GM18517 (cell line): Measurements from ENCODE around the gene DUXB.

Source experiments
- ATAC-seq: cut with Tn5 transposase; IDR thresholded peaks from one replicate; pipeline ENCODE4 v1.9.1; 2021; ENCODE audit warnings: mild to moderate bottlenecking, moderate library complexity; ENCODE audit not compliant: unreplicated experiment

The DUXB gene

GRCh38 chr16:75701361-75701760, at the start of gene DUXB:
Gene DUXB (minus strand): TSS chr16:75701461. CDS start chr16:75701418, 43 bp downstream.
- no peak for ATAC-seq

- no peak for ATAC-seq
Measured at GRCh38 chr16:75750528-75750927, 49.3 kb upstream of the DUXB start.

GRCh38 chr16:75746359-75746758, 45.1 kb upstream of the DUXB start:
- ATAC-seq, result no peak

GRCh38 chr16:75745823-75746222, 44.6 kb upstream of the DUXB start:
- no peak for ATAC-seq

- ATAC-seq, result no peak
Measured at GRCh38 chr16:75745242-75745641, 44.0 kb upstream of the DUXB start.

- ATAC-seq, result no peak
Measured at GRCh38 chr16:75742424-75743047, 41.3 kb upstream of the DUXB start.

- no peak for ATAC-seq
Measured at GRCh38 chr16:75733305-75734211, 32.3 kb upstream of the DUXB start.

- no peak for ATAC-seq
Measured at GRCh38 chr16:75732871-75733270, 31.6 kb upstream of the DUXB start.

- no peak for ATAC-seq
Measured at GRCh38 chr16:75727221-75727620, 26.0 kb upstream of the DUXB start.

- ATAC-seq, result no peak
Measured at GRCh38 chr16:75726390-75726789, 25.1 kb upstream of the DUXB start, which contains the start of gene CPHXL. Gene CPHXL (minus strand): TSS chr16:75726490. CDS start chr16:75726442, 48 bp downstream.

- ATAC-seq, result no peak
Measured at GRCh38 chr16:75718452-75718851, 17.2 kb upstream of the DUXB start.

- ATAC-seq, result no peak
Measured at GRCh38 chr16:75714661-75715060, 13.4 kb upstream of the DUXB start.

GRCh38 chr16:75710344-75710743, 9.1 kb upstream of the DUXB start:
- no peak for ATAC-seq

- ATAC-seq, result no peak
Measured at GRCh38 chr16:75703306-75703705, 2.0 kb upstream of the DUXB start.

- no peak for ATAC-seq
Measured at GRCh38 chr16:75702242-75702641, 981 bp upstream of the DUXB start.

- no peak for ATAC-seq
Measured at GRCh38 chr16:75697571-75697970, 3.7 kb downstream of the DUXB start.

- ATAC-seq, result no peak
Measured at GRCh38 chr16:75695708-75696107, 5.6 kb downstream of the DUXB start.

GRCh38 chr16:75687361-75687760, 13.9 kb downstream of the DUXB start:
- no peak for ATAC-seq

GRCh38 chr16:75682308-75682707, 19.0 kb downstream of the DUXB start:
- no peak for ATAC-seq

GRCh38 chr16:75679366-75679765, 21.9 kb downstream of the DUXB start:
- ATAC-seq, result no peak

GRCh38 chr16:75676909-75677308, 24.4 kb downstream of the DUXB start, which contains the start of gene CPHXL2:
Gene CPHXL2 (minus strand): TSS chr16:75677009. CDS start chr16:75676999, 10 bp downstream.
- ATAC-seq, result no peak

GRCh38 chr16:75667503-75667902, 33.8 kb downstream of the DUXB start:
- no peak for ATAC-seq
